H4 (cell line): ENCODE measurements around the gene ACSL3. TPM values are rescaled to one million over a fixed set of nuclear protein-coding genes. Genes with fewer than 3 reads are reported as not detected.
A peak's percentile ranks its signal among the peaks of the same experiment; 100 is the strongest.

Experiments
- DNase-seq: peaks from one replicate; pipeline ENCODE4 v3.0.0-alpha.2; 2015; ENCODE audit warnings: low spot score
- total RNA-seq: library from RNA; depleted of rRNA; stranded (reverse); fragments of >200 nt; shearing (Covaris generic); gene quantifications from 2 replicates; pipeline ENCODE4 v1.2.3, GENCODE V29; 2014

The ACSL3 gene
- total RNA-seq, 1 experiment from 2014 or later: 128 TPM

- no peak for DNase-seq
Observed at GRCh38 chr2:222942561-222942960, 81.7 kb downstream of the ACSL3 start.

- DNase-seq: no peak
Observed at GRCh38 chr2:222942977-222943376, 82.1 kb downstream of the ACSL3 start.

- DNase-seq: no peak
Observed at GRCh38 chr2:222943820-222944219, 83.0 kb downstream of the ACSL3 start.

- DNase-seq: no peak
Observed at GRCh38 chr2:222944552-222944951, 83.7 kb downstream of the ACSL3 start.

GRCh38 chr2:222944971-222945740 is 84.3 kb downstream of the ACSL3 start:
- no peak for DNase-seq

GRCh38 chr2:222945887-222946286 is 85.1 kb downstream of the ACSL3 start:
- no peak for DNase-seq

GRCh38 chr2:222946700-222947287 is 86.0 kb downstream of the ACSL3 start:
- no peak for DNase-seq

- DNase-seq: no peak
Observed at GRCh38 chr2:222949073-222949472, 88.2 kb downstream of the ACSL3 start.

GRCh38 chr2:222949690-222950323 is 89.0 kb downstream of the ACSL3 start:
- no peak for DNase-seq

- DNase-seq: no peak
Observed at GRCh38 chr2:222950638-222951285, 89.9 kb downstream of the ACSL3 start.

- DNase-seq: no peak
Observed at GRCh38 chr2:222952204-222952603, 91.4 kb downstream of the ACSL3 start.

GRCh38 chr2:222955008-222955407 is 94.2 kb downstream of the ACSL3 start:
- DNase-seq: no peak

- DNase-seq: peak; percentile 77
Observed at GRCh38 chr2:222959358-222959757, 98.5 kb downstream of the ACSL3 start.

GRCh38 chr2:222960126-222960525 is 99.3 kb downstream of the ACSL3 start:
- no peak for DNase-seq

- no peak for DNase-seq
Observed at GRCh38 chr2:222963641-222964040, 102.8 kb downstream of the ACSL3 start.

- DNase-seq: no peak
Observed at GRCh38 chr2:222964376-222965031, 103.7 kb downstream of the ACSL3 start.

GRCh38 chr2:222965555-222965954 is 104.7 kb downstream of the ACSL3 start:
- no peak for DNase-seq

GRCh38 chr2:222968550-222969155 is 107.8 kb downstream of the ACSL3 start:
- no peak for DNase-seq

GRCh38 chr2:222969491-222969890 is 108.7 kb downstream of the ACSL3 start:
- DNase-seq: peak; percentile 53

- DNase-seq: no peak
Observed at GRCh38 chr2:222972420-222972819, 111.6 kb downstream of the ACSL3 start.

- no peak for DNase-seq
Observed at GRCh38 chr2:222973237-222973636, 112.4 kb downstream of the ACSL3 start.

- DNase-seq: no peak
Observed at GRCh38 chr2:222973733-222974132, 112.9 kb downstream of the ACSL3 start.
